Measurements from ENCODE around the gene POLG2. TPM values are rescaled to one million over a fixed set of nuclear protein-coding genes. Genes with fewer than 3 reads are reported as not detected.

POLG2 gene
- total and polyA plus RNA-seq, 2 of the 8 experiments (the other 6 are each of a cell fraction or from before 2014, with no cell fraction given): 9.7 to 34.3 TPM

DNA sequence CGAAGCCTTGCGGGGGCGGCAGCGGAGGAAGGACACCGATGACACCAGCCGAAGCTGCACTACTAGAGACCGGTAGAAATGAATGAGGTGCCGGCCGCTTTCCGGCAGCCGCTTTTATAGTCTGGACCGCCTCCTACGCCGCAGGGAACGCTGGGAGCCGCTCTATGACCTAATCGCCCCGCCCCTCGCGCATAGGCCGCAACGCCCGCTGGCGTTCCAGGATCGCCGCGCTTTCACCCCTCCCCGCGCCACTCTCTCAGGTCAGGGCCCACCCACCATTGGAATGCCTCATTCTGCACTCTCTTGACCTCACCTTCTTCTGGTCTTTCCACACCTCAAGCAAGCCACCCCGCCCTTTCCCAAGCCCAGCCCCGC is 9.3 kb upstream of the POLG2 start, which contains the start of gene DDX5 (continued):
- TF ChIP-seq NANOG (IDR thresholded peaks at IDR 0.05; ENCODE audit: insufficient read depth, low read depth, low read length, poor library complexity, severe bottlenecking): no peak
- no peak for TF ChIP-seq MAFK (IDR thresholded peaks at IDR 0.05; ENCODE audit: low read depth, low read length)
- no peak for TF ChIP-seq KDM1A (IDR thresholded peaks at IDR 0.05; ENCODE audit: borderline replicate concordance, low read length)
- no peak for TF ChIP-seq GABPA (IDR thresholded peaks at IDR 0.05; ENCODE audit: borderline replicate concordance, insufficient read depth, low read length)
- peak; percentile 66 to 70; a peak in 2 of 4 replicates for TF ChIP-seq SIN3A (conservative IDR thresholded peaks at IDR 0.05 in 1 of 2, IDR thresholded peaks at IDR 0.05 in 1 of 2; ENCODE audit: low read depth in 1 of 2, low read length in 2 of 2)
- TF ChIP-seq EGR1 (IDR thresholded peaks at IDR 0.05; ENCODE audit: borderline replicate concordance, low read depth, low read length): peak; percentile 96
- no peak for TF ChIP-seq SUZ12 (IDR thresholded peaks at IDR 0.05; ENCODE audit: low read length)
- no peak for TF ChIP-seq SIRT6 (IDR thresholded peaks at IDR 0.05; ENCODE audit: low read length)
- no peak for TF ChIP-seq YY1 (IDR thresholded peaks at IDR 0.05; ENCODE audit: low read depth, low read length)
- TF ChIP-seq TCF12 (IDR thresholded peaks at IDR 0.05; ENCODE audit: low read depth, low read length): no peak
- no peak for TF ChIP-seq EP300 (IDR thresholded peaks at IDR 0.05; ENCODE audit: borderline replicate concordance in 1 of 2, low read depth in 2 of 2, low read length in 2 of 2)
- TF ChIP-seq, protein P1, sequence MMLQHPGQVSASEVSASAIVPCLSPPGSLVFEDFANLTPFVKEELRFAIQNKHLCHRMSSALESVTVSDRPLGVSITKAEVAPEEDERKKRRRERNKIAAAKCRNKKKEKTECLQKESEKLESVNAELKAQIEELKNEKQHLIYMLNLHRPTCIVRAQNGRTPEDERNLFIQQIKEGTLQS (IDR thresholded peaks at IDR 0.05; ENCODE audit: insufficient read depth, low read depth, low read length): no peak
- peak; percentile 99 for TF ChIP-seq TAF1 (IDR thresholded peaks at IDR 0.05; ENCODE audit: low read depth, low read length)
- TF ChIP-seq POLR2AphosphoS5 (IDR thresholded peaks at IDR 0.05; ENCODE audit: low read depth, low read length): peak; percentile 98
